Limb (tissue), 2 donors: Measurements from ENCODE around the gene S100A5.
"Not testable (repeated sequence)": the region's sequence is repeated elsewhere in the genome, so short reads cannot be mapped to it uniquely, and the experiment has no call there.

Experiments used
- DNase-seq, 2 donors: peaks; one replicate each; pipeline ENCODE4 v3.0.0-alpha.2; 2016; ENCODE audit errors: extremely low spot score in 2 of 2

S100A5 gene

DNA sequence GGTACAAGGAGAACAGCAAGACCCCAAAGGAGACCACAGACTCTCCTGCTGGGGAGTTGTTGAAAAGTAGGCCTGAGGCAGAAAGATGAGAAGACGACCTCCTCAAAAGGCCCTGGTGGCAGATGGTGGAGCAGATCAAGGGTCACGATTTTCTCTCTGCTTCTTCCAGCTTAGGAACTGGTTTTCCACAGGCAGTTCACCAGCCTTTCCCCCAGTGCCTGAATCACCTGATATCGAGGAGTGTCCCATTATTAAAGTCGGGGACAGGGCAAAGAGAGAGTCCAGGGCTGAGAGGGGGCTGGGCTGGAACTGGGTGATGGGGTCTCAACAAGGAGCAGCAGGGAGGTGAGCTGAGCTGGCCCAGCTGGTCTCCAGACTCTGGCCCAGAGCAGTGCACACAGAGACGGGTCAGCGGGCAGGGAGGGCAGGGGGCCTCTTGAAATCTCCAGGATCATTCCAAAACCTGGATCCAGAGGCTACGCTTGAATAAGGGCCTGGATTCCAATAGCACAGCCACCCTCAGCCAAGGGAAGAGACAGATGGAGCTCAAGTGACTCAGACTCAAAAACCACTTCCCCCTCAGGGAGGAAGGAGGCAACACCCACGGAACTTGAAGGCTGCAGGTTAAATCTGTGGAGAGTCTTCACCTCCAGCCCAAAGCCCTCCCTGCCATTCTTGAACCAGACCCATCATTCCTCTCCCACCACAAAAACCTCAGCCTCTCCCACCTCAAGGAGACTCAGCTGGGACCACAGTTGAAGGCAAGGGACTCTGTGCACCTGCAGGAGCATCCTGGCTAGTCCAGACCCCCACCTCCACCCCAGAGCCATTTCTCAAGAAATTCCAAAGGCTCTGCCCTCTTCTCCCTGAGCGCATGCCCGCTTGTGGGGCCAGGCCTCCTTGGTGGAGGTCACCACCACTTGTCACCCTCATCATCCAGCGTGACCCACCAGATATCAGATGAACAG lies at the start of gene S100A5:
Gene S100A5, minus strand, starts transcription at position 541 of the 968 bp plus-strand sequence. CDS start 743 bp downstream, outside the sequence.
- no peak for DNase-seq

DNA sequence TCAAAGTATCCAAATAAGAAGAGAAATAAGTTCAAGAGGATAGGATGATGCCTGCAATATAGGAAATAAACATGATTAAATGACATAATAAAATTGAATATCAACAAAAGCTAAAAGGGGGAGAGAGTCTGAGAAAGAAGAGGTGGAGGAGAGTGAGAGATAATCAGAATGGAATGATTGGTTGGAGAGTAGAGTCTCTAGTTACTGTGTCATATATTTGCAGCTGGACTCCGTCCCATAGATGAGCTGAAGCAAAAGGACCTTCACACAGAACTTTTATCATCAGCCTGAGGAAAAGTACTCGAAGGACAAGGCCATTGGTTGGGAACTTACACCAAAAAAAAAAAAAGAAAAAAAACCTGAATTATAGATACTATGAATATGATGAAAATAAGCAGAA lies 47.7 kb upstream of the S100A5 start:
- no peak for DNase-seq

DNA sequence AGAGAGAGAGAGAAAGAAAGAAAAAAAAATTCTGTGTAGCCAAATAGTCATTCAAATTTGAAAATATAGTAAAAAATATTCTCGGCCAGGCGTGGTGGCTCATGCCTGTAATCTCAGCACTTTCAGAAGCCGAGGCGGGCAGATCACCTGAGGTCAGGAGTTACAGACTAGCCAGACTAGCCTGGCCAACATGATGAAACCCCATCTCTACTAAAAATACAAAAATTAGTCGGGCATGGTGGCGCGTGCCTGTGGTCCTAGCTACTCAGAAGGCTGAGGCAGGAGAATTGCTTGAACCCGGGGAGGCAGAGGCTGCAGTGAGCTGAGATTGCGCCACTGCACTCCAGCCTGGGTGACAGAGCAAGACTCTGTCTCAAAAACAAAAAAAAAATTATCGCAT lies 47.3 kb upstream of the S100A5 start:
- DNase-seq: not testable (repeated sequence)

- no peak for DNase-seq
Observed at GRCh38 chr1:153587314-153587713, 46.6 kb upstream of the S100A5 start.

GRCh38 chr1:153586347-153586746 lies 45.6 kb upstream of the S100A5 start:
- DNase-seq: no peak

GRCh38 chr1:153585006-153585405 lies 44.3 kb upstream of the S100A5 start:
- no peak for DNase-seq

GRCh38 chr1:153583976-153584375 lies 43.2 kb upstream of the S100A5 start:
- no peak for DNase-seq

GRCh38 chr1:153583514-153583913 lies 42.8 kb upstream of the S100A5 start:
- not testable (repeated sequence) for DNase-seq

GRCh38 chr1:153582836-153583235 lies 42.1 kb upstream of the S100A5 start:
- DNase-seq: not testable (repeated sequence)

GRCh38 chr1:153578936-153579335 lies 38.2 kb upstream of the S100A5 start:
- DNase-seq: no peak

DNA sequence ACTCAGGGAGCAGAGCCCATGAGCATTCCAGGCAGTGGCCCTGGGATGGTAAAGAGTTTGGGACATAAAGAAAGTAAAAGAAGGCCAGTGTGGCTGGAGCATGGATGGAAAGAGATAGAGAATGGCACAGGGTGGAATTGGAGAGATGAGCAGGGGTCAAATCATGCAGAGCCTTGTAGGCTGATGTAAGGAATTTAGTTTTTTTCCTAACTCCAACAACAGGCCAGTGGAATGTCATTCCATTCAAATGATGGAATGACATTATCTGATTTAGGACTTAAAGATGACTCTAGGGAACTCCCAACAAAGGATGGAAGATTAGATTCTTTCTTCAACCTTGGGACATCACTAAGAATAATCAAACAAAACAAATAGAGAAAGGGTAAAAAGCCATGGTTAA lies 37.8 kb upstream of the S100A5 start:
- no peak for DNase-seq

- no peak for DNase-seq
Observed at GRCh38 chr1:153577624-153578051, 36.9 kb upstream of the S100A5 start.

GRCh38 chr1:153577138-153577537 lies 36.4 kb upstream of the S100A5 start:
- DNase-seq: no peak

DNA sequence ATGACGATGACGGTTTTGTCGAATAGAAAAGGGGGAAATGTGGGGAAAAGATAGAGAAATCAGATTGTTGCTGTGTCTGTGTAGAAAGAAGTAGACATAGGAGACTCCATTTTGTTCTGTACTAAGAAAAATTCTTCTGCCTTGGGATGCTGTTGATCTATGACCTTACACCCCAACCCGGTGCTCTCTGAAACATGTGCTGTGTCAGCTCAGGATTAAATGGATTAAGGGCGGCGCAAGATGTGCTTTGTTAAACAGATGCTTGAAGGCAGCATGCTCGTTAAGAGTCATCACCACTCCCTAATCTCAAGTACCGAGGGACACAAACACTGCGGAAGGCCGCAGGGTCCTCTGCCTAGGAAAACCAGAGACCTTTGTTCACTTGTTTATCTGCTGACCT lies 34.8 kb upstream of the S100A5 start:
- DNase-seq: not testable (repeated sequence)

- DNase-seq: not testable (repeated sequence)
Observed at GRCh38 chr1:153575081-153575491, 34.4 kb upstream of the S100A5 start.

GRCh38 chr1:153573351-153573750 lies 32.6 kb upstream of the S100A5 start:
- no peak for DNase-seq

- DNase-seq: peak in 1 of 2 donors; percentile 59
Observed at GRCh38 chr1:153572569-153573015, 31.9 kb upstream of the S100A5 start.

GRCh38 chr1:153571706-153572105 lies 31.0 kb upstream of the S100A5 start:
- DNase-seq: no peak

GRCh38 chr1:153570874-153571273 lies 30.1 kb upstream of the S100A5 start:
- no peak for DNase-seq

DNA sequence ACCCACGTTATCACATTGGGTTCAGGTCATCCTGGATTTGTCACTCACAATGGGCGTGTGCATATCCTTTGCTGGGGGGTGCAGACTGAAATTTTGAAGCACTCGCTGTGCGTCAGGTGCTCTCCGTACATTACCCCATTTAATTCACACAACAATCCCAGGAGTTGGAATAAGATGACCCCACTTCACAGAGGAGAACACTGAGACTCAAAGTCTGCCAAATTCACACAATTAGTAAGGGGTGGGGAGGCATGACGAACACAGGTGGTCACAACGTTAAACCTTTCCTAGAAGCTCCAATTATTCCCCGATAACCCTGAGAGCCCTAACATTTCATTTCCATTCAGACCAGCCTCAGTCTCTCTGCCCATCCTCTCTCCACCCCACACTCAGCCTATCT lies 28.7 kb upstream of the S100A5 start:
- DNase-seq: no peak

DNA sequence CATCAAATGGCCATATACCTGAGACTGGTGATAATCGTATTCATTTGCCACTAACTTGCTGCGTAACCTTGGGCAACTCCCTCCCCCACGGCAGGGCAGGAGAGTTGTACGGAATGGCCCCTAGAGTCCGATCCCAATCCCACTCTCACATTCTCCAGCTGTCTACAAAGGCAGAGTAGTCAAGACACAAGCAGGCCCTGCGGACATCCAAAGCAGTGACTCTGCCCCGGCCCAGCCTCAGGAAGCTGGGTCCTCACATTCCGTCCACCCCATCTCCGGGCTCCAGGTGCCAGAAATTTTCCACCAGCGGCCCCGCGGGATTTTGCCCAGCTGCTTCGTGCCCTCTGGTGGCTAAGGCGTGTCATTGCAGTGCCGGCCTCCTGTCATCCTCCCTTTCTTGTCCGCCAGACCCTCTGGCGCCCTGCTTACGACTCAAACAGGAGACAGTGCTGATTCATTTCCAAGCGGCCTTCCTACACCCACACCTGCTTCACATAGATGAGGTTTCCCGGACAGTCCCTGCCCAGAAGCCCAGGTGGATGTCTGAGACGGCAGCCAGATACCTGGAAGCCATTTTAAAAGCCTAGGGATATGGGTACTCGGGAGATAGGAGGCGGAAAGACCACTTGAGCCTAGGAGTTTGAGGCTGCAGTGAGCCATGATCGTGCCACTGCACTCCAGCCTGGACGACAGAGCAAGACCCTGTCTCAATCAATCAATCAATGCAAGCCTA lies 27.8 kb upstream of the S100A5 start:
- DNase-seq: peak; percentile 93
